ENCODE data around the gene KIAA1217.

The KIAA1217 gene

GRCh38 chr10:24596217-24596930, 387.4 kb downstream of the KIAA1217 start:
- DNase-seq (ENCODE audit: low read depth): no peak
- no peak overlapping the region for H3K4me3 ChIP-seq (ENCODE audit: control insufficient read depth, low read depth, low read length)
- no peak for TF ChIP-seq CTCF (conservative IDR thresholded peaks at IDR 0.05; ENCODE audit: control insufficient read depth, insufficient read depth, low read depth, low read length)

- no peak overlapping the region for H3K4me3 ChIP-seq (ENCODE audit: control insufficient read depth, low read depth, low read length)
- no peak for DNase-seq (ENCODE audit: low read depth)
Measured at GRCh38 chr10:24597426-24597825, 388.5 kb downstream of the KIAA1217 start.

More at GRCh38 chr10:24597426-24597825, 388.5 kb downstream of the KIAA1217 start:
- no peak for TF ChIP-seq CTCF (conservative IDR thresholded peaks at IDR 0.05; ENCODE audit: control insufficient read depth, insufficient read depth, low read depth, low read length)
